Cardiac muscle cell (in vitro differentiated cells and primary cell): ENCODE data around the gene CHST9. TPM values are rescaled to one million over a fixed set of nuclear protein-coding genes. Genes with fewer than 3 reads are reported as not detected.

Experiments used
- DNase-seq, 2 donors: peaks; one replicate each; pipeline versions ENCODE4 v3.0.0 to v3.0.0-alpha.2; 2010 to 2017; ENCODE audit warnings: low read depth in 1 of 2, low spot score in 1 of 2
- H3K27ac ChIP-seq: fragments of 200-600 bp; sonication (generic); 2 replicates; pipeline ENCODE4 v1.5.1; 2016
- H3K27me3 ChIP-seq: fragments of 200-600 bp; sonication (generic); 2 replicates; pipeline ENCODE4 v1.6.0; 2016; ENCODE audit warnings: control low read depth
- H3K36me3 ChIP-seq: fragments of 200-600 bp; sonication (generic); 2 replicates; pipeline ENCODE4 v1.5.1; 2016; ENCODE audit warnings: control low read depth
- H3K4me1 ChIP-seq: fragments of 200-600 bp; sonication (generic); 2 replicates; pipeline ENCODE4 v1.8.1; 2017; ENCODE audit warnings: low read depth, mild to moderate bottlenecking, mixed run types
- H3K4me3 ChIP-seq: fragments of 200-600 bp; sonication (generic); 2 replicates; pipeline ENCODE4 v1.5.1; 2016; ENCODE audit warnings: mild to moderate bottlenecking
- H3K9me3 ChIP-seq: fragments of 200-600 bp; sonication (generic); 2 replicates; pipeline ENCODE4 v1.5.1; 2017; ENCODE audit warnings: low read depth, mild to moderate bottlenecking, control low read depth
- polyA plus RNA-seq: library from polyadenylated mRNA; unstranded; fragments of >200 nt; fragmentation: Nextera tagmentation; extraction: Ambion mirVana; gene quantifications from 2 replicates; pipeline ENCODE4 v1.2.1, GENCODE V29; 2016
- total RNA-seq: library from RNA; depleted of rRNA; stranded (reverse); fragments of >200 nt; gene quantifications from 2 replicates; pipeline ENCODE4 v1.2.3, GENCODE V29; 2016
- TF ChIP-seq, protein P1 (sequence below): IDR thresholded peaks from 2 replicates; pipeline ENCODE4 v1.5.1; 2012; ENCODE audit warnings: low read depth, mild to moderate bottlenecking, low read length

The CHST9 gene
- total and polyA plus RNA-seq, 2 experiments from 2014 or later = 0.36 TPM; not detected in 1

DNA sequence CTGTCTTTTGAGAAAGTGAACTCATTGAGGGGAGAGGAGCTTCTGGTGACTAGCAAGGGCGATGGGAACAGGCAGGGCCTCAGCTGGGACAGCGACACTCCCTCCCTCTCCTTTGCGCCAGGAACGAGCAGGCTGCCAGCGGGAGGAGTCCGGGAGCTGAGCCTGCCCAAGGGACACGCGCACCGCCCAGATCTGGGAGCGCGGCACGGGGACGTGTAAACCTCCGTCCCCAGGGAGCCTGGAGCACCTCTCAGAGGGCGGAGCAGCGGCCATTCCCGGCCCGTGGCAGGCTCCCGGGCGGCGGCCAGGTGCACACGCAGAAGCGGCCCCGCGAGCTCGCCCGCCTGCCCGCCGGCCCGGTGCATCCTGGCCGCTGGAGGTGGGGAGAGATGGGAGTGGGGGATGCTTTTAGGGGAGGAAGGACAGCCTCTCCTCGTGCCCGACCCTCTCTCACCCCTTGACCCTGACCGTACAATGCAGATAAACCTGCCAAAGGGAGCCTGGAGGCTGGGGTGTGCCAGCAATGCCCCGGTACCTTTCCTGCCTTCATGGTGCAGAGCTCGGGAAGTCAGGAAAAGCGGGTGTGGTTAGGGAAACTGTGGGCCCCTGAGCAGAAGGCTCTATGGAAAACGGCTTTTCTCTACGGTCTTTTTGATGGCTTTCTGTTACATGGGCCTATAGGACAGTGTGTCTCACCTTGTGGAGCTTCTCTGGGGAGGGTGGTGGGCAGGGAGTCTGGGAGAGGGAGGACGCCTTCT, 321.8 kb downstream of the CHST9 start:
- Histone ChIP-seq H3K27ac (no peak overlapping the region), H3K4me1 (peaks cover 9% of the 10 kb centered on the region), H3K27me3 (peaks cover 33% of the 10 kb centered on the region), H3K9me3 (no peaks in the 10 kb centered on the region), H3K36me3 (no peaks in the 10 kb centered on the region), H3K4me3 (peak overlapping the region; percentile 30)
- peak; percentile 3 to 78 for DNase-seq
- TF ChIP-seq, protein P1, sequence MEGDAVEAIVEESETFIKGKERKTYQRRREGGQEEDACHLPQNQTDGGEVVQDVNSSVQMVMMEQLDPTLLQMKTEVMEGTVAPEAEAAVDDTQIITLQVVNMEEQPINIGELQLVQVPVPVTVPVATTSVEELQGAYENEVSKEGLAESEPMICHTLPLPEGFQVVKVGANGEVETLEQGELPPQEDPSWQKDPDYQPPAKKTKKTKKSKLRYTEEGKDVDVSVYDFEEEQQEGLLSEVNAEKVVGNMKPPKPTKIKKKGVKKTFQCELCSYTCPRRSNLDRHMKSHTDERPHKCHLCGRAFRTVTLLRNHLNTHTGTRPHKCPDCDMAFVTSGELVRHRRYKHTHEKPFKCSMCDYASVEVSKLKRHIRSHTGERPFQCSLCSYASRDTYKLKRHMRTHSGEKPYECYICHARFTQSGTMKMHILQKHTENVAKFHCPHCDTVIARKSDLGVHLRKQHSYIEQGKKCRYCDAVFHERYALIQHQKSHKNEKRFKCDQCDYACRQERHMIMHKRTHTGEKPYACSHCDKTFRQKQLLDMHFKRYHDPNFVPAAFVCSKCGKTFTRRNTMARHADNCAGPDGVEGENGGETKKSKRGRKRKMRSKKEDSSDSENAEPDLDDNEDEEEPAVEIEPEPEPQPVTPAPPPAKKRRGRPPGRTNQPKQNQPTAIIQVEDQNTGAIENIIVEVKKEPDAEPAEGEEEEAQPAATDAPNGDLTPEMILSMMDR = no peak

DNA sequence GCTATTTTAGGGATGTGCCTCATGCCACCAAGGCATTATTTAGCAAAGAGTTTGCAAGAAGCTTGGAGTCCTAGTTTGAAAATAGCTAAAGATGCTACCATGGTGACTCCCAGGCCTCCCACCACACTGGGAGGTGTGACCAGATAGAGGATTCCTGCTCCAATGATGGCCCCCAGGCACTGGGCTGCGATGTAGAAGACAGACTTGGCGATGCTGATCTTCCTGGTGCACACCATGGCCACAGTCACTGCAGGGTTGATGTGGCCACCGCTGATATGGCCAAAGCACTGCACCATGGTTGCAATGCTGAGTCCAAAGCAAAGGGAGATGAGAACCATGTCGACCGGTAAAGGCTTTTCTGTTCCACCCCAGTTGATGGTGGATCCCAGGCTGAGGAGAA, 323.0 kb downstream of the CHST9 start:
- Histone ChIP-seq H3K36me3 (no peaks in the 10 kb centered on the region), H3K4me1 (peaks cover 9% of the 10 kb centered on the region), H3K9me3 (no peaks in the 10 kb centered on the region), H3K4me3 (no peak overlapping the region), H3K27ac (no peak overlapping the region), H3K27me3 (peaks cover 33% of the 10 kb centered on the region)
- TF ChIP-seq, protein P1 = no peak
- DNase-seq = no peak
